AG20443 (cell line): ENCODE measurements around the gene TMEM203.
"Not testable (repeated sequence)": the region's sequence is repeated elsewhere in the genome, so short reads cannot be mapped to it uniquely, and the experiment has no call there.

Experiments
- DNase-seq: peaks from one replicate; pipeline ENCODE4 v3.0.0; 2012; ENCODE audit warnings: low spot score, mixed read lengths

Gene TMEM203

GRCh38 chr9:137241490-137242268 is 36.2 kb upstream of the TMEM203 start:
- peak; percentile 88 for DNase-seq

DNA sequence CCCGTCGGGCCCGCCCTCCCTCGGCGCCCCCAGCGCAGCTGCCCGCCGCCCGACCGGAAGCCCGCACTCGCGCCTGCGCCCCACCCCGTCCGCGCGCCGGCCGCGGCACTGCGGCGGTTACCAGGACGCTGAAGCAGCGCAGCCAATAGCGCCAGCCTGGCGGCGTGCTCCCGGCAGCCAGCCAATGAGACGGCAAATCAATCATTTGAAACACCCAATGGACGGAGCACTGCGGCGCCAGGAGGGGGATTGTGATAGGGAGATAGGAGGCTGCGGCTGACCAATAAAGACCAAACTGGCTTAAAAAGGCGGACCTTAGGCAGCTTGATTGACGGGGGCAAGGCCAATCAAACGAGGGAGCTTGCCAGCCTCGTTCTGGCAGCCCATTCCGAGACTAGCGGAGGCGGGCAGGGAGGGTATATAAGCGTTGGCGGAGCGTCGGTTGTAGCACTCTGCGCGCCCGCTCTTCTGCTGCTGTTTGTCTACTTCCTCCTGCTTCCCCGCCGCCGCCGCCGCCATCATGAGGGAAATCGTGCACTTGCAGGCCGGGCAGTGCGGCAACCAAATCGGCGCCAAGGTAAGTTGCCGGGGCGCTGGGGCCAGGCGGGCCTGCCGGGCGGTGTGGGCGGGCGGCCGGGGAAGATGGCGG is 35.5 kb upstream of the TMEM203 start, which contains the start of gene TUBB4B:
TSS of gene TUBB4B (plus strand) at position 447 of the 649 bp plus-strand sequence. CDS start at position 521, 74 bp downstream.
- DNase-seq, result peak; percentile 98

- peak; percentile 85 for DNase-seq
These were observed 34.9 kb upstream of the TMEM203 start for GRCh38 chr9:137240318-137240840.

DNA sequence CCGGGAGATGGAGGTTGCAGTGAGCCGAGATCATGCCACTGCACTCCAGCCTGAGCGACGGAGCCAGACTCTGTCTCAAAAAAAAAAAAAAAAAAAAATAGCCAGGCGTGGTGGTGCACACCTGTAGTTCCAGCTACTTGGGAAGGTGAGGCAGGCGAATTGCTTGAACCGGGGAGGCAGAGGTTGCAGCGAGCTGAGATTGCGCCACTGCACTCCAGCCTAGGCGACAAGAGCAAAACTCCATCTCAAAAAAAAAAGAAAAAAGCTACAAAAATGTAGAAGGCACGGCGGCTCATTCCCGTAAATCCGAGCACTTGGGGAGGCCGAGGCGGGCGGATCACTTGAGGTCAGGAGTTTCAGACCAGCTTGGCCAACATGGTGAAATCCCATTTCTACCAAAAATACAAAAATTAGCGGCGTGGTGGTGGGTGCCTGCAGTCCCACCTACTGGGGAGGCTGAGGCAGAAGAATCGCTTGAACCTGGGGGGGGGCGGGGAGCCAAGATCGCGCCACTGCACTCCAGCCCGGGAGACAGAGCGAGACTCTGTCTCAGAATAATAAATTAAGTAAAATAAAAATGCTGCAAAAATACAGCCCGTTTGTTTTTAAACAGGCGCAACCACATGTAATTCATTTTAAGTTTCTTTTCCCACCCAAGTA is 34.2 kb upstream of the TMEM203 start:
- not testable (repeated sequence) for DNase-seq

- no peak for DNase-seq
These were observed 32.6 kb upstream of the TMEM203 start for GRCh38 chr9:137237759-137238726.

DNA sequence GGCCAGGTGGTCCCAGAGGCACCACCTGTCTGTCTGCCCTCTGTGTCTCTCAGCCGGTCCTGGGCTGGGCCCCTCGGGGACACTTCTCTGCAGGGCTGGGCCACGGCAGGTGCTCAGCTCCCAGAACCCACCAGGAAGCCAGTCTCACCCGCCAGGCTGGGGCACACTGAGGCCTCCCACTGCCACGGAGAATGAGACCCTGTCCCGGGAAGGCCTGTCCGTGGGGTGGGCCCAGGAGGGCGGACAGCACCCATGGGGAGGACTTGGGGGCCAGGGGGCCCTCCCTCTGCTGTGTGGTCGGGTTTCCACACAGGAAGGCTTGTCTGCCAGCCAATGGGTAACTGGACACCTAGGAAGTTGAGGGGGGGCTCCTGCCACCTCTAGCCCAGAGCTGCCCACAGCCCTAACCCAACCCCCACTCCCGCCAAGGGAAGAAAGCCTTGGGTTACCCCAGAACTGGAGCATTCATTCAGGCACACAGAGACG is 31.5 kb upstream of the TMEM203 start:
- DNase-seq, result no peak

GRCh38 chr9:137236238-137236935 is 30.9 kb upstream of the TMEM203 start:
- peak; percentile 93 for DNase-seq

DNA sequence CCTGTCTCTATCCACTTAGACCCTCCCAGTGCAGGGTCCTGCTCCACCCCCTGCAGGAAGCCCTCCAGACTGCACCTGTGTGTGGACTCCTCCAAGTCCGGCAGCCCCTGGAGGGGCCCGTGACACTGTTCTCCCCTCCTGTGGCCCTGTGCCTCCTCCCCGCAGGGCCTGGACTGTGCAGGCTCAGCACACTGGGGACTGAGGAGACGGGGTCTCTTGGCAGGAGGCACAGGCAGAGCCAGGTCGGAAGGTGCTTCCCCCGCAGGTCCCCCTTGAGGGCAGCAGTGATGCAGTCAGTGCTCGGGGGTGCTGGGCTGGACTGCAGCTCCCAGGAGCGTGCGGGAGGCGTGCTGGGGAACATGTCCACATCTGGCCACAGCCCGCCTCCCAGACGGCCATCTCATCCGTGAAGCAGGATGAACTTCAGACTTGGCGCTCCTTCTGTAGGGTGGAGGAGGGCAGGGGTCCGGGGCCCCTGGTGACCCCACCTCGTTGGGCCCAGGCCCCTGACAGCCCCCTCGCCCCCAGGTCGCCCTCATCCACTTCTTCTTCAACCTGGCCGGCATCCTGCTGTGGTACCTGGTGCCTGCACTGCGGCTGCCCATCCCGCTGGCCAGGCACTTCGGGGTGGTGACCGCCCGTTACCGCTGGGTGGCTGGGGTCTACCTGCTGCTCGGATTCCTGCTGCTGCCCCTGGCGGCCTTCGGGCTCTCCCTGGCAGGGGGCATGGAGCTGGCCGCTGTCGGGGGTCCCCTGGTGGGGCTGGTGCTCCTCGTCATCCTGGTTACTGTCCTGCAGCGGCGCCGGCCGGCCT is 30.2 kb upstream of the TMEM203 start:
- no peak for DNase-seq

DNA sequence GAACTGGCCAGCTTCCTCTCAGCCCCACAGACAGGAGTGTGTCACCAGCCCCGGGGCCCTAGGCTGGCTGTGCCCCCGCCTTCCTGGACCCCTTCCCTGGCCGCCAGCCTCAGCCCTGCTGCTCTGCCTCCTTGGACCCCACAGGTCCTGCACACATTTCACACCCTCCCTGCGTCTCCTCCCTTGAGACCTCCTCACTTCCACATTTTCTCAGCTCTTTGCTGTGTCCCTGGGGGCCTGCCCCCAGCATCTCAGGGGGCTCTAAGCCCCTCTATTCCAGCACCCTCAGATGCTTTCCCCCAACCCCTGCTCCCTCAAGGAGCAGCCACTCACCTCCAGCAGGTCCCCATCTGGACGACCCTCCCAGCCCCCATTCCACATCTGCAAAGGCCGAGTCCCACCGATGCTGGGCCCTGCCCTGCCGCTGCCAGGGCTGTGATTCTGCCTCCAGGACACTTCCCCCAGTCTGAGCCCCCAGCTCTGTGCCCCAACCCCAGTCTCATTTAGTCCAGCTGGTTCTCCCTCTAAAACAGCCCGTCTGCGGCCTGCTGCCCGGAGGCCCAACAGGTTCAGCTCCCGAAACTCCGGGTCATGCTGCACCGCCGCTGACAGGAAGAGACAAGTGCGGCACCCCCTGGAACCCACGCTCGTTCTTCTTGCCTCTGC is 29.4 kb upstream of the TMEM203 start:
- DNase-seq, result no peak

GRCh38 chr9:137234055-137234697 is 28.7 kb upstream of the TMEM203 start:
- no peak for DNase-seq

DNA sequence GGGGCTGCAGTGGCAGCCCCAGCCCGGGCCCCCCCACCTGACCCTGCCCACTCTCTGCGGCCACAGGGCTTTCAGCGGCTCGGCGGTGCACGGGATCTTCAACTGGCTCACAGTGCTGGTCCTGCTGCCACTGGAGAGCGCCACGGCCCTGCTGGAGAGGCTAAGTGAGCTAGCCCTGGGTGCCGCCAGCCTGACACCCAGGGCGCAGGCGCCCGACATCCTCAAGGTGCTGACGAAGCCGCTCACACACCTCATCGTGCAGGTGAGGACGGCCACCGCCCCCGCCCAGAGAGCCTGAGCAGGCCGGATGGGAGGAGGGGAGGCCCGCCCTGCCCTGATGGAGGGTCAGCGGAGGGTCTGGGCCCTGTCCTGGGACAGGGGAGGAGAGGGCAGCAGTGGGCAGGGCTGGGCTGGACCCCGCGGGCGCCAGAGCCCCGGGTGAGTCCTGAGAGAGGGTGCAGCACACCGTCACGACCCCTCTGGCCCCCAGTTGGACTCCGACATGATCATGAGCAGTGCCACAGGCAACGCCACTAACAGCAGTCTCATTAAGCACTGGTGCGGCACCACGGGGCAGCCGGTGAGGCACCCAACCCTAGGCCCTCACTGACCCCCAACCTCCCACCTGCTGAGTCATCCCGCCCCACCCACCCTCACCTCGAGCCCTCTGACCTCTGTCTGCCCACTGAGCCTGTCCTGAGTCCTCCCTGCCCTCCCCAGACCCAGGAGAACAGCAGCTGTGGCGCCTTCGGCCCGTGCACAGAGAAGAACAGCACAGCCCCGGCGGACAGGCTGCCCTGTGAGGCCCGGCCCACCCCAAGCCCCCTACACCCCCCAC is 27.9 kb upstream of the TMEM203 start:
- no peak for DNase-seq

DNA sequence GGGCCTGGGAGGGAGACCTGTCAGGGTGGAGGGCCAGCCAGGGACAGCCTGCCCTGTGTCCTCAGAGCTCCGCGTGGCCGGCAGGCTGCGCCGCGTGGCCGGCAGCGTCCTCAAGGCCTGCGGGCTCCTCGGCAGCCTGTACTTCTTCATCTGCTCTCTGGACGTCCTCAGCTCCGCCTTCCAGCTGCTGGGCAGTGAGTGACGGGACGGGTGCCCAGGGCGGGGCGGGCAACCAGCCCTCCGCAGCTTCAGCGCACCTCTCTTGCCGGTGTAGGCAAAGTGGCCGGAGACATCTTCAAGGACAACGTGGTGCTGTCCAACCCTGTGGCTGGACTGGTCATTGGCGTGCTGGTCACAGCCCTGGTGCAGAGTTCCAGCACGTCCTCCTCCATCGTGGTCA is 27.1 kb upstream of the TMEM203 start:
- DNase-seq, result no peak

DNA sequence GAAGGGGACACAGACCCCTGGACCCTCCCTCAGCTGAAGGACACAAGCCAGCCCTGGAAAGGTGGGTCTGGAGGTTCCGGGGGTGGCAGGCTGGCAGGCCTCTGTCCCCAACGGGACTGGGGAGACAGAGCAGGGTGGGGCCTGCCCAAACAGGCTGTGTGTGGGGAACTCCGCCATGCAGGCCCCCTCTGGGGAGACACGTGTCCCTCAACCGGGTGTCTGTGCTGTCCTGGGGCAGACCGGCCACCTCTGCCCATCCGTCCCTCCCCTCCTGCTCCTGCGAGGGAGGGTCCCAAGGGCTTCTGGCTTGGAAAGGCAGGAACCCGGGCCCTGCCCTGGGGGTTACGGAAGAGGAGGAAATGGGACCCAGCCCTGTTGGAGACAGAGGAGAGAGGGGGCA is 26.7 kb upstream of the TMEM203 start:
- no peak for DNase-seq

DNA sequence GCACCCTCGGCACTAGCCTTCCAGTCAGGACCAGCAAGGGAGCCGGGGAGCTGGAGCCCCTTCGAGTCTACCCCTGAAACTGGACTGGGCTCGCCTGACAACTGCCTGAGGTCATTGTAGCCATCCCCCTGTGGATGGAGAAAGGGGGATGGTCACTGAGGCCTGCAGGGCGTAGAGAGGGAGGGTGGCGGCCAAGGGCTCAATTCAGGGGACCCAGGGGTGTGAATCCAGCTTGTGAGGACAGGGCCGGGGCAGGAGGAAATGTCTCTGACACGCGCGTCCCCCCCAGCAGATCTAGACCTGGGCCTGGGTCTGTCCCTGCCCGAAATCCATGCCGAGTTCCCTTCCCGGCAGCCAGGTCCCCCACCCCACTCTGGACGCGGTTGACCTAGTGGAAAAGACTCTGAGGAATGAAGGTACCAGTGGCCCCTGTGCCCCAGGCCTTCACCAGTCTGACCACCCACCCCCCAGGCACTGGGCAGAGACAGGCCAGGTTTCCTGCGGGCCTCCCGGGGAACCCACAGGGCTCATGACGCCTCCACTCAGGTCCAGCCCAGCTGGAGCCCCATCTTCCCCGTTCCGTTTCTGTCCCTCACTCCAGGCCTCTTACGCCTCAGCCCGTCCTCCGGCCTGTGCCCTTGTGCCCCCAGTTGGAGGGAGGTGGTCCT is 26.1 kb upstream of the TMEM203 start:
- DNase-seq, result no peak

- no peak for DNase-seq
These were observed 25.4 kb upstream of the TMEM203 start, which contains the start of gene SLC34A3 for GRCh38 chr9:137230705-137231371. TSS of gene SLC34A3 (plus strand) at chr9:137230901. CDS start at chr9:137231703, 802 bp downstream.

DNA sequence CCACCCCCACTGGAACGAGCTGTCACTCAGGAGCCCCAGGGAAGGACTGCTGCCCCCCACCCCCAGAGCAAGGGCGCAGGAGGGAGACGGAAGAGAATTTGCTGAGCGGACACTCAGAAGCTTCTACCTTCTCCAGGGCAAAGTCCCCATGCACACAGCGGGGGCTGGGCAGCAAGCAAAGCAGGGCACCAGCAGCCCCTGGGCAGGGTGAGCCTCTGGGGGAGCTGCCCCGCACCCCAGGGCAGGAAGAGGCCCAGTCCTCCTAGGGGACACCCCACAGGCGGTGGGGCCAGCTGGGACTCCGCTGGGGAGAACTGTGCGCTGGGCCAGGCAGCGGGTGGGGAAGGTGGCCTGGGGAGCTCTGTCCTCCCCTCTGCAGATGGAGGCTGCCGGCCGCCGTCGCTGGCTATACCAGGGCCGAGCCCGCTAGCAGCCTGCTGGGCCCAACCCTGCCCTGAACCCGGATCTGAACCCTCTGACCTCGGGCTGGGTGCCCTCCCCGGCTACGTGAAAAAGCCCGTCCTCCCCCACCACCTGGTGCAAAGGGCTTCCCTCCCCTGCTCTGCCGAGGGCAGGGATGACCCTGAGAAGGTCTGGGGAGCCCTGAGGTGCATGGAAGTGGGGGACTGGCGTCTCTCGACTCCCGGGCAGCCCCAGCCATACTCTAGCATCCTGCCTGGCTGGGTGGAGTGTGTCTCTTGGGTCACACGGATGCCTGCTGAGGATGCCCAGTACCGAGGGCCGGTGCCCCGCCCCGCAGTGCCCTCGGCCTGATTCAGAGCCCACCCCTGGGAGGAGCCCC is 24.7 kb upstream of the TMEM203 start:
- no peak for DNase-seq
